RPMI8226 (cell line): ENCODE measurements around the gene SCAMP2.
"Not testable (repeated sequence)": the region's sequence is repeated elsewhere in the genome, so short reads cannot be mapped to it uniquely, and the experiment has no call there.

Source experiments
- DNase-seq: peaks from one replicate; pipeline ENCODE4 v3.0.0-alpha.2; 2015

SCAMP2 gene

GRCh38 chr15:74873036-74873755 lies at the start of gene SCAMP2:
SCAMP2 (minus strand) TSS chr15:74873365; CDS start chr15:74873255, 110 bp downstream.
- DNase-seq, result peak; percentile 99

- DNase-seq, result no peak
These were observed 47.3 kb upstream of the SCAMP2 start for GRCh38 chr15:74920456-74920855.

- DNase-seq, result no peak
These were observed 44.5 kb upstream of the SCAMP2 start for GRCh38 chr15:74917676-74918075.

GRCh38 chr15:74913799-74914198 lies 40.6 kb upstream of the SCAMP2 start:
- not testable (repeated sequence) for DNase-seq

GRCh38 chr15:74913041-74913440 lies 39.9 kb upstream of the SCAMP2 start:
- no peak for DNase-seq

- no peak for DNase-seq
These were observed 35.5 kb upstream of the SCAMP2 start for GRCh38 chr15:74908635-74909034.

- peak; percentile 17 for DNase-seq
These were observed 34.2 kb upstream of the SCAMP2 start for GRCh38 chr15:74907163-74907870.

GRCh38 chr15:74906450-74907162 lies 33.4 kb upstream of the SCAMP2 start, which contains the start of gene FAM219B:
FAM219B (minus strand) TSS chr15:74906851; CDS start chr15:74906800, 51 bp downstream.
- peak; percentile 96 for DNase-seq

- DNase-seq, result peak; percentile 64
These were observed 32.9 kb upstream of the SCAMP2 start for GRCh38 chr15:74906067-74906449.

GRCh38 chr15:74904190-74904805 lies 31.1 kb upstream of the SCAMP2 start:
- DNase-seq, result no peak

GRCh38 chr15:74903676-74904075 lies 30.5 kb upstream of the SCAMP2 start:
- no peak for DNase-seq

- DNase-seq, result no peak
These were observed 29.3 kb upstream of the SCAMP2 start for GRCh38 chr15:74902295-74903075.

- peak; percentile 78 for DNase-seq
These were observed 28.5 kb upstream of the SCAMP2 start for GRCh38 chr15:74901612-74902063.

- DNase-seq, result no peak
These were observed 24.1 kb upstream of the SCAMP2 start for GRCh38 chr15:74897300-74897701.

- no peak for DNase-seq
These were observed 23.2 kb upstream of the SCAMP2 start for GRCh38 chr15:74896316-74896715.

- DNase-seq, result no peak
These were observed 22.7 kb upstream of the SCAMP2 start for GRCh38 chr15:74895830-74896229.

GRCh38 chr15:74894383-74894782 lies 21.2 kb upstream of the SCAMP2 start:
- not testable (repeated sequence) for DNase-seq

- DNase-seq, result no peak
These were observed 20.5 kb upstream of the SCAMP2 start for GRCh38 chr15:74893627-74894026.

- DNase-seq, result peak; percentile 75
These were observed 19.8 kb upstream of the SCAMP2 start for GRCh38 chr15:74892931-74893330.

GRCh38 chr15:74892313-74892712 lies 19.1 kb upstream of the SCAMP2 start:
- peak; percentile 99 for DNase-seq

GRCh38 chr15:74891469-74891868 lies 18.3 kb upstream of the SCAMP2 start:
- no peak for DNase-seq

GRCh38 chr15:74890665-74890960 lies 17.4 kb upstream of the SCAMP2 start:
- DNase-seq, result no peak
